GM18507 (cell line): ENCODE measurements around the gene AOPEP.

Source experiments
- DNase-seq: peaks from one replicate; pipeline ENCODE4 v3.0.0; 2011; ENCODE audit warnings: low read depth; ENCODE audit not compliant: insufficient read length; ENCODE audit errors: extremely low spot score
- FAIRE-seq: peaks from 2 replicates; lab custom pipeline; 2011; peaks lifted over from hg19 to GRCh38; lab: Jason Lieb, UNC

Gene AOPEP

GRCh38 chr9:94783928-94784327 is 57.4 kb downstream of the AOPEP start:
- no peak for DNase-seq
- no peak for FAIRE-seq

GRCh38 chr9:94785215-94786169 is 59.0 kb downstream of the AOPEP start:
- DNase-seq: no peak
- no peak for FAIRE-seq

- DNase-seq (no peak), FAIRE-seq (no peak)
These were observed 60.1 kb downstream of the AOPEP start for GRCh38 chr9:94786586-94786985.

- FAIRE-seq (no peak), DNase-seq (no peak)
These were observed 60.8 kb downstream of the AOPEP start for GRCh38 chr9:94787266-94787665.

GRCh38 chr9:94788570-94789105 is 62.1 kb downstream of the AOPEP start:
- no peak for DNase-seq
- no peak for FAIRE-seq

- FAIRE-seq (no peak), DNase-seq (no peak)
These were observed 64.9 kb downstream of the AOPEP start for GRCh38 chr9:94791435-94791834.

- FAIRE-seq (no peak), DNase-seq (no peak)
These were observed 66.0 kb downstream of the AOPEP start for GRCh38 chr9:94792511-94792910.

GRCh38 chr9:94794476-94795167 is 68.1 kb downstream of the AOPEP start:
- FAIRE-seq (no peak), DNase-seq (no peak)

- DNase-seq (no peak), FAIRE-seq (no peak)
These were observed 70.2 kb downstream of the AOPEP start for GRCh38 chr9:94796687-94797086.

- no peak for FAIRE-seq
- no peak for DNase-seq
These were observed 71.7 kb downstream of the AOPEP start for GRCh38 chr9:94798201-94798600.

- DNase-seq (no peak), FAIRE-seq (no peak)
These were observed 72.2 kb downstream of the AOPEP start for GRCh38 chr9:94798708-94799107.

GRCh38 chr9:94799578-94800264 is 73.2 kb downstream of the AOPEP start:
- no peak for DNase-seq
- no peak for FAIRE-seq

- DNase-seq (no peak), FAIRE-seq (no peak)
These were observed 74.1 kb downstream of the AOPEP start for GRCh38 chr9:94800424-94801117.

- no peak for FAIRE-seq
- DNase-seq: no peak
These were observed 74.7 kb downstream of the AOPEP start for GRCh38 chr9:94801234-94801633.

- FAIRE-seq (no peak), DNase-seq (no peak)
These were observed 75.2 kb downstream of the AOPEP start for GRCh38 chr9:94801681-94802080.

- DNase-seq: no peak
- no peak for FAIRE-seq
These were observed 75.8 kb downstream of the AOPEP start for GRCh38 chr9:94802251-94802650.

- DNase-seq: no peak
These were observed 76.3 kb downstream of the AOPEP start for GRCh38 chr9:94802793-94803192.

GRCh38 chr9:94804316-94804715 is 77.8 kb downstream of the AOPEP start:
- DNase-seq: no peak
- FAIRE-seq: no peak

More at GRCh38 chr9:94802793-94803192, 76.3 kb downstream of the AOPEP start:
- no peak for FAIRE-seq

- FAIRE-seq: no peak
These were observed 78.6 kb downstream of the AOPEP start for GRCh38 chr9:94805051-94805489.

More at GRCh38 chr9:94805051-94805489, 78.6 kb downstream of the AOPEP start:
- no peak for DNase-seq
